ENCODE results near the gene LDB2.
"Not testable (repeated sequence)": the region's sequence is repeated elsewhere in the genome, so short reads cannot be mapped to it uniquely, and the experiment has no call there.

Gene LDB2

GRCh38 chr4:16530688-16531635 is 367.5 kb downstream of the LDB2 start:
- no peaks in the 10 kb centered on the region for H3K36me3 ChIP-seq (ENCODE audit: control insufficient read depth, insufficient read depth, low read length)
- H3K27ac ChIP-seq (ENCODE audit: low read depth, low read length, severe bottlenecking) = no peak overlapping the region
- H3K4me3 ChIP-seq (ENCODE audit: extremely low read depth, insufficient read depth, low read length, poor library complexity, severe bottlenecking) = no peak overlapping the region
- no peaks in the 10 kb centered on the region for H3K9me3 ChIP-seq (ENCODE audit: control insufficient read depth, low read length)
- no peaks in the 10 kb centered on the region for H3K4me1 ChIP-seq (ENCODE audit: control insufficient read depth, insufficient read depth, low read length, poor library complexity, severe bottlenecking)
- 93 to 100% methylated on average over 3 of the region's 3 CpGs for WGBS, 2 experiments (ENCODE audit: insufficient coverage in 2 of 2)

GRCh38 chr4:16524911-16525554 is 373.4 kb downstream of the LDB2 start:
- Histone ChIP-seq H3K36me3 (ENCODE audit: control insufficient read depth, insufficient read depth, low read length) (no peaks in the 10 kb centered on the region), H3K4me3 (ENCODE audit: extremely low read depth, insufficient read depth, low read length, poor library complexity, severe bottlenecking) (no peak overlapping the region), H3K4me1 (ENCODE audit: control insufficient read depth, insufficient read depth, low read length, poor library complexity, severe bottlenecking) (no peaks in the 10 kb centered on the region), H3K27ac (ENCODE audit: low read depth, low read length, severe bottlenecking) (no peak overlapping the region), H3K9me3 (ENCODE audit: control insufficient read depth, low read length) (no peaks in the 10 kb centered on the region)
- WGBS, 2 experiments (ENCODE audit: insufficient coverage in 2 of 2) = 87 to 96% methylated on average over 3 of the region's 5 CpGs

GRCh38 chr4:16524406-16524805 is 374.0 kb downstream of the LDB2 start:
- no peaks in the 10 kb centered on the region for H3K4me1 ChIP-seq (ENCODE audit: control insufficient read depth, insufficient read depth, low read length, poor library complexity, severe bottlenecking)
- WGBS, 2 experiments (ENCODE audit: insufficient coverage in 2 of 2) = 76 to 78% methylated on average over 4 to 5 of the region's 5 CpGs
- H3K27ac ChIP-seq (ENCODE audit: low read depth, low read length, severe bottlenecking) = no peak overlapping the region
- H3K36me3 ChIP-seq (ENCODE audit: control insufficient read depth, insufficient read depth, low read length) = no peaks in the 10 kb centered on the region
- no peaks in the 10 kb centered on the region for H3K9me3 ChIP-seq (ENCODE audit: control insufficient read depth, low read length)
- H3K4me3 ChIP-seq (ENCODE audit: extremely low read depth, insufficient read depth, low read length, poor library complexity, severe bottlenecking) = no peak overlapping the region

- H3K4me3 ChIP-seq (ENCODE audit: extremely low read depth, insufficient read depth, low read length, poor library complexity, severe bottlenecking); H3K36me3 ChIP-seq (ENCODE audit: control insufficient read depth, insufficient read depth, low read length); H3K27ac ChIP-seq (ENCODE audit: low read depth, low read length, severe bottlenecking); H3K9me3 ChIP-seq (ENCODE audit: control insufficient read depth, low read length); H3K4me1 ChIP-seq (ENCODE audit: control insufficient read depth, insufficient read depth, low read length, poor library complexity, severe bottlenecking): not testable (repeated sequence)
- WGBS, 2 experiments (ENCODE audit: insufficient coverage in 2 of 2) = 96 to 100% methylated on average over 2 to 3 of the region's 6 CpGs
These were observed 374.9 kb downstream of the LDB2 start for GRCh38 chr4:16523526-16523925.

GRCh38 chr4:16521156-16521915 is 377.1 kb downstream of the LDB2 start:
- 100% methylated on average over 1 of the region's 1 CpG; no CpG with 5 or more reads in 1 of the 2 experiments for WGBS, 2 experiments (ENCODE audit: insufficient coverage in 2 of 2)
- Histone ChIP-seq H3K9me3 (ENCODE audit: control insufficient read depth, low read length) (no peaks in the 10 kb centered on the region), H3K4me3 (ENCODE audit: extremely low read depth, insufficient read depth, low read length, poor library complexity, severe bottlenecking) (no peak overlapping the region), H3K4me1 (ENCODE audit: control insufficient read depth, insufficient read depth, low read length, poor library complexity, severe bottlenecking) (no peaks in the 10 kb centered on the region), H3K36me3 (ENCODE audit: control insufficient read depth, insufficient read depth, low read length) (no peaks in the 10 kb centered on the region), H3K27ac (ENCODE audit: low read depth, low read length, severe bottlenecking) (no peak overlapping the region)

- H3K4me3 ChIP-seq (ENCODE audit: extremely low read depth, insufficient read depth, low read length, poor library complexity, severe bottlenecking) = no peak overlapping the region
- H3K4me1 ChIP-seq (ENCODE audit: control insufficient read depth, insufficient read depth, low read length, poor library complexity, severe bottlenecking) = no peaks in the 10 kb centered on the region
- 77 to 93% methylated on average over 3 to 4 of the region's 5 CpGs for WGBS, 2 experiments (ENCODE audit: insufficient coverage in 2 of 2)
- H3K36me3 ChIP-seq (ENCODE audit: control insufficient read depth, insufficient read depth, low read length) = peaks cover 4% of the 10 kb centered on the region
- no peak overlapping the region for H3K27ac ChIP-seq (ENCODE audit: low read depth, low read length, severe bottlenecking)
- H3K9me3 ChIP-seq (ENCODE audit: control insufficient read depth, low read length) = no peaks in the 10 kb centered on the region
These were observed 381.5 kb downstream of the LDB2 start for GRCh38 chr4:16516796-16517439.

GRCh38 chr4:16513876-16514275 is 384.6 kb downstream of the LDB2 start:
- H3K27ac ChIP-seq (ENCODE audit: low read depth, low read length, severe bottlenecking) = no peak overlapping the region
- peaks cover 9% of the 10 kb centered on the region for H3K9me3 ChIP-seq (ENCODE audit: control insufficient read depth, low read length)
- H3K4me1 ChIP-seq (ENCODE audit: control insufficient read depth, insufficient read depth, low read length, poor library complexity, severe bottlenecking) = no peaks in the 10 kb centered on the region
- H3K36me3 ChIP-seq (ENCODE audit: control insufficient read depth, insufficient read depth, low read length) = peaks cover 30% of the 10 kb centered on the region
- 80 to 90% methylated on average over 1 of the region's 2 CpGs for WGBS, 2 experiments (ENCODE audit: insufficient coverage in 2 of 2)
- H3K4me3 ChIP-seq (ENCODE audit: extremely low read depth, insufficient read depth, low read length, poor library complexity, severe bottlenecking) = no peak overlapping the region

GRCh38 chr4:16508968-16509367 is 389.5 kb downstream of the LDB2 start:
- Histone ChIP-seq H3K36me3 (ENCODE audit: control insufficient read depth, insufficient read depth, low read length) (peaks cover 60% of the 10 kb centered on the region), H3K4me3 (ENCODE audit: extremely low read depth, insufficient read depth, low read length, poor library complexity, severe bottlenecking) (no peak overlapping the region), H3K4me1 (ENCODE audit: control insufficient read depth, insufficient read depth, low read length, poor library complexity, severe bottlenecking) (no peaks in the 10 kb centered on the region), H3K27ac (ENCODE audit: low read depth, low read length, severe bottlenecking) (no peak overlapping the region), H3K9me3 (ENCODE audit: control insufficient read depth, low read length) (peaks cover 9% of the 10 kb centered on the region)
- no CpG with 5 or more reads among the region's 1 CpG for WGBS, 2 experiments (ENCODE audit: insufficient coverage in 2 of 2)

- 90 to 92% methylated on average over 6 to 7 of the region's 7 CpGs for WGBS, 2 experiments (ENCODE audit: insufficient coverage in 2 of 2)
- no peaks in the 10 kb centered on the region for H3K4me1 ChIP-seq (ENCODE audit: control insufficient read depth, insufficient read depth, low read length, poor library complexity, severe bottlenecking)
- no peak overlapping the region for H3K4me3 ChIP-seq (ENCODE audit: extremely low read depth, insufficient read depth, low read length, poor library complexity, severe bottlenecking)
- peaks cover 82% of the 10 kb centered on the region for H3K36me3 ChIP-seq (ENCODE audit: control insufficient read depth, insufficient read depth, low read length)
- H3K9me3 ChIP-seq (ENCODE audit: control insufficient read depth, low read length) = peaks cover 9% of the 10 kb centered on the region
- H3K27ac ChIP-seq (ENCODE audit: low read depth, low read length, severe bottlenecking) = no peak overlapping the region
These were observed 392.7 kb downstream of the LDB2 start for GRCh38 chr4:16505726-16506125.

- peaks cover 8% of the 10 kb centered on the region for H3K9me3 ChIP-seq (ENCODE audit: control insufficient read depth, low read length)
- H3K4me1 ChIP-seq (ENCODE audit: control insufficient read depth, insufficient read depth, low read length, poor library complexity, severe bottlenecking) = no peaks in the 10 kb centered on the region
- H3K4me3 ChIP-seq (ENCODE audit: extremely low read depth, insufficient read depth, low read length, poor library complexity, severe bottlenecking) = no peak overlapping the region
- H3K27ac ChIP-seq (ENCODE audit: low read depth, low read length, severe bottlenecking) = no peak overlapping the region
- H3K36me3 ChIP-seq (ENCODE audit: control insufficient read depth, insufficient read depth, low read length) = peaks cover 81% of the 10 kb centered on the region
- 90% methylated on average over 2 of the region's 2 CpGs; no CpG with 5 or more reads in 1 of the 2 experiments for WGBS, 2 experiments (ENCODE audit: insufficient coverage in 2 of 2)
These were observed 393.2 kb downstream of the LDB2 start for GRCh38 chr4:16505267-16505666.
